ENCODE results near the gene TNPO3.
"Not testable (repeated sequence)": the region's sequence is repeated elsewhere in the genome, so short reads cannot be mapped to it uniquely, and the experiment has no call there.

The TNPO3 gene

DNA sequence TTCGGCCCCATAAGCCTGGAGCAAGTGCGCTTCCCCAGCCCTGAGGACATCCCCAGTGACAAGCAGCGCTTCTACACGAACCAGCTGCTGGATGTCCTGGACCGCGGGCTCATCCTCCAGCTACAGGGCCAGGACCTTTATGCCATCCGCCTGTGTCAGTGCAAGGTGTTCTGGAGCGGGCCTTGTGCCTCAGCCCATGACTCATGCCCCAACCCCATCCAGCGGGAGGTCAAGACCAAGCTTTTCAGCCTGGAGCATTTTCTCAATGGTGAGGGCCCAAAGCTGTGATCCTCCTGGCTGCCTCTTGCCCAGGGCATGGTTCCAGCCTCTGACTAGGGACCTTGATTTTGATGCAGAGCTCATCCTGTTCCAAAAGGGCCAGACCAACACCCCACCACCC is 107.1 kb downstream of the TNPO3 start:
- TF ChIP-seq, protein P1, sequence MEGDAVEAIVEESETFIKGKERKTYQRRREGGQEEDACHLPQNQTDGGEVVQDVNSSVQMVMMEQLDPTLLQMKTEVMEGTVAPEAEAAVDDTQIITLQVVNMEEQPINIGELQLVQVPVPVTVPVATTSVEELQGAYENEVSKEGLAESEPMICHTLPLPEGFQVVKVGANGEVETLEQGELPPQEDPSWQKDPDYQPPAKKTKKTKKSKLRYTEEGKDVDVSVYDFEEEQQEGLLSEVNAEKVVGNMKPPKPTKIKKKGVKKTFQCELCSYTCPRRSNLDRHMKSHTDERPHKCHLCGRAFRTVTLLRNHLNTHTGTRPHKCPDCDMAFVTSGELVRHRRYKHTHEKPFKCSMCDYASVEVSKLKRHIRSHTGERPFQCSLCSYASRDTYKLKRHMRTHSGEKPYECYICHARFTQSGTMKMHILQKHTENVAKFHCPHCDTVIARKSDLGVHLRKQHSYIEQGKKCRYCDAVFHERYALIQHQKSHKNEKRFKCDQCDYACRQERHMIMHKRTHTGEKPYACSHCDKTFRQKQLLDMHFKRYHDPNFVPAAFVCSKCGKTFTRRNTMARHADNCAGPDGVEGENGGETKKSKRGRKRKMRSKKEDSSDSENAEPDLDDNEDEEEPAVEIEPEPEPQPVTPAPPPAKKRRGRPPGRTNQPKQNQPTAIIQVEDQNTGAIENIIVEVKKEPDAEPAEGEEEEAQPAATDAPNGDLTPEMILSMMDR (IDR thresholded peaks at IDR 0.05; ENCODE audit: insufficient read depth, low read length, missing control alignments) = no peak
- H3K4me3 ChIP-seq (ENCODE audit: low read depth, low read length) = no peak overlapping the region
- CTCF ChIA-PET = interaction anchor here (1.0 to 1.9 kb wide), 3 partner anchors 11 to 144 kb away, joined by 3 to 7 read pairs (median 3); no protein-coding TSS in a partner anchor
- POLR2A ChIA-PET = no interaction called here
- DNase-seq (ENCODE audit: low read depth, low spot score) = no peak

DNA sequence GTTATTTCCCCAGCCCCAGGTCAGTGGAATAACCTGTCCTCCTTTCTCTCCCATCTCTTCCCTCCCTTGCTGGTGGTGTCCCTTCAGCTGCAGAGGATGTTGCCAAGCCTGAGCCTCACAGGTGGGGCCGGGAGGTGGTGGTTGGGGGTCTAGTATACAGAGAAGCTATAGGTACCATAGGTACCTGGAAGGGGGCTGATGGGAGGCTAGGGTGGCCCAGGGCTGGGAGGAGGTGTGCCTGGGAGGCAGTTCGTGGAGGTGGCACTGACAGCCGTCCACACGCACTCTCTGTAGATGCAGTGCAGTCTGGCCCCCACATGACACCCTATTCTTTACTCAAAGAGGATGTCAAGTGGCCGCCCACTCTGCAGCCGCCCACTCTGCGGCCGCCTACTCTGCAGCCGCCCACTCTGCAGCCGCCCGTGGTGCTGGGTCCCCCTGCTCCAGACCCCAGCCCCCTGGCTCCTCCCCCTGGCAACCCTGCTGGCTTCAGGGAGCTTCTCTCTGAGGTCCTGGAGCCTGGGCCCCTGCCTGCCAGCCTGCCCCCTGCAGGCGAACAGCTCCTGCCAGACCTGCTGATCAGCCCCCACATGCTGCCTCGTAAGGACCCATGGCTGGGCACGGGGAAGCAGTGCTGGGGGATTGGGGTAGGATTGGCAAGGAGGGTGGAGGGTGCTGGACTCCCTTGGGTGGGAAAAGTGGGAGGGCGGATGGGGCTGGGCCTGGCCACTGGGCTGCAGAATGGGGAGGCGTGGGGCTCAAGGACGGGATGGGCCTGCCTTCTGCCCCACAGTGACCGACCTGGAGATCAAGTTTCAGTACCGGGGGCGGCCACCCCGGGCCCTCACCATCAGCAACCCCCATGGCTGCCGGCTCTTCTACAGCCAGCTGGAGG is 107.7 kb downstream of the TNPO3 start:
- TF ChIP-seq, protein P1 (IDR thresholded peaks at IDR 0.05; ENCODE audit: insufficient read depth, low read length, missing control alignments) = peak; percentile 2
- H3K4me3 ChIP-seq (ENCODE audit: low read depth, low read length) = no peak overlapping the region
- POLR2A ChIA-PET = no interaction called here
- no peak for DNase-seq (ENCODE audit: low read depth, low spot score)
- CTCF ChIA-PET = interaction anchor here (1.0 to 1.9 kb wide), 3 partner anchors 12 to 144 kb away, joined by 3 to 7 read pairs (median 3); no protein-coding TSS in a partner anchor

DNA sequence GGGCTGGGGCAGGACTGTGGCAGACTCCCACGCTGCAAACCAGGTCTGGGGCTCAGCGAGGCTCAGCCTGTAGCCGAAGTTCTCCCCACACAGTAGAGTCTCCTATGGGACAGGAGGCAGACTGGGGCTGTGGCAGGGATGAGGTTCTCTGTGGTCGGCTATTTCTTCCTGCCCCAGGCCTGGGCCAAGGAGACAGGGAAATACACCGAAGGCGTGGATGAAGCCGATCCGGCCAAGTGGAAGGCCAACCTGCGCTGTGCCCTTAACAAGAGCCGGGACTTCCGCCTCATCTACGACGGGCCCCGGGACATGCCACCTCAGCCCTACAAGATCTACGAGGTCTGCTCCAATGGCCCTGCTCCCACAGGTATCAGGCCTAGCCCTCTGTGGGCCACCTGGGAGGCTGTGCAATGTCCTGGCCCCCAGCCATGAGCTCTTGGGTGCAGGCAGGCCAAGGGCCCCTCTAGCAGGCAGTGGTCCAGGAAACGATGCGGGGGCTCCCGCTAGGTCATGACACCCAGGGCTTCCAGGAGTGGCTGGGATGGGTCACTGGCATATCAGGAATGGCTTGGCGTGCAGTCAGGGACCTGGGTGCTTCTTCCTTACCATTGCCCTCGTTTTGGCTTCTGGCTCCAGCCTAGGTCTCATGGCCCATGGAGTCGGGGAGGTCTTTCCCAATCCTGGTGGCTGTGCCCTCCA is 109.1 kb downstream of the TNPO3 start:
- ChIA-PET POLR2A (no interaction called here), CTCF (interaction anchor here (1.0 kb wide), 1 partner anchor 10 kb away, joined by 3 read pairs; no protein-coding TSS in a partner anchor)
- no peak overlapping the region for H3K4me3 ChIP-seq (ENCODE audit: low read depth, low read length)
- TF ChIP-seq, protein P1 (IDR thresholded peaks at IDR 0.05; ENCODE audit: insufficient read depth, low read length, missing control alignments) = no peak
- no peak for DNase-seq (ENCODE audit: low read depth, low spot score)

DNA sequence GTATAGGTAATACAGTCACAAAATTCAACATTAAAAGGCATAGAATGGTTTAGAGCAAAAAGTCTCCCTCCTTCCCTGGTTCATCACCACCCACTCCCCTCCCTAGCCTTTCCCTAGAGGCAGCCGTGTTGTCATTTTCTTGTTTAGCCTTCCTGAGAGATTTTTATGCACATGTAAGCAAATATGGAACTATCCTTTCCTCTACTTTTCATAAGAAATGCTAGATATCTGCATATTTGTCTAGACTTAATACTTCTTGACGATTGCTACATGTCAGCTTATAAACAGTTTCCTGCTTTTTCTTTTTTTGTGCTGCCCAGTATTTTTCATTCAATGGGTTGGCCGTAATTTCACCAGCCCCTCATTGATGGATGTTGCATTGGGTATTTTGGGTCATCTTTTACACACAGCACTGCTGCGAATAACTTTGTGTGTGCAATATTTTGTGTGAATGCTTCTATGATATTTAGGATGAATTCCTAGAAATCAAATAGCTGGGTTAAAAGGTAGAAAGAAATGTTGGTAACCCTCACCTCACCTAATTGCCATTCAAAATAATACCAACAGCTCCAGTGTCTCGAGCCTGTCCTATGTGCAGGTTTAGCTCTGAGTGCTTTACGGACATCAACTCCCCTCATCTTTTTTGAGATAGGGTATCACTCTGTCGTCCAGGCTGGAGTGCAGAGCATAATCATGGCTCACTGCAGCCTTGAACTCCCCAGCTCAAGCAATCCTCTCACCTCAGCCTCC is 110.2 kb downstream of the TNPO3 start:
- no peak for DNase-seq (ENCODE audit: low read depth, low spot score)
- POLR2A ChIA-PET = no interaction called here
- H3K4me3 ChIP-seq (ENCODE audit: low read depth, low read length) = no peak overlapping the region
- TF ChIP-seq, protein P1 (IDR thresholded peaks at IDR 0.05; ENCODE audit: insufficient read depth, low read length, missing control alignments) = no peak
- CTCF ChIA-PET = interaction anchor here (1.0 kb wide), 1 partner anchor 11 kb away, joined by 3 read pairs; no protein-coding TSS in a partner anchor

DNA sequence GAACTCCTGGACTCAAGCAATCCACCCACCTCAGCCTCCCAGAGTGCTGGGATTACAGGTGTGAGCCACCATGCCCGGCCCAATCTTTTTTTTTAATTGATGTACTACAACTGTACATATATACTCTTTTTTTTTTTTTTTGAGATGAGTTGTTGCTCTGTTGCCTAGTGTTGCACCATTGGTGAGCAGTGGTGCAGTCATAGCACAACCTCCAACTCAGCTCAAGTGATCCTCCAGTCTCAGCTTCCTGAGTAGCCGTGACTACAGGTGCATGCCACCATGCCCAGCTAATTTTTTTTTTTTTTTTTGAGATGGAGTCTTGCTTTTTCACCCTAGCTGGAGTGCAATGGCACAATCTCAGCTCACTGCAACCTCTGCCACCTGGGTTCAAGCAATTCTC is 111.7 kb downstream of the TNPO3 start:
- POLR2A ChIA-PET = interaction anchor here (0.6 kb wide), 1 partner anchor 34 kb away, joined by 6 read pairs; no protein-coding TSS in a partner anchor
- DNase-seq (ENCODE audit: low read depth, low spot score); CTCF ChIA-PET: not testable (repeated sequence)

DNA sequence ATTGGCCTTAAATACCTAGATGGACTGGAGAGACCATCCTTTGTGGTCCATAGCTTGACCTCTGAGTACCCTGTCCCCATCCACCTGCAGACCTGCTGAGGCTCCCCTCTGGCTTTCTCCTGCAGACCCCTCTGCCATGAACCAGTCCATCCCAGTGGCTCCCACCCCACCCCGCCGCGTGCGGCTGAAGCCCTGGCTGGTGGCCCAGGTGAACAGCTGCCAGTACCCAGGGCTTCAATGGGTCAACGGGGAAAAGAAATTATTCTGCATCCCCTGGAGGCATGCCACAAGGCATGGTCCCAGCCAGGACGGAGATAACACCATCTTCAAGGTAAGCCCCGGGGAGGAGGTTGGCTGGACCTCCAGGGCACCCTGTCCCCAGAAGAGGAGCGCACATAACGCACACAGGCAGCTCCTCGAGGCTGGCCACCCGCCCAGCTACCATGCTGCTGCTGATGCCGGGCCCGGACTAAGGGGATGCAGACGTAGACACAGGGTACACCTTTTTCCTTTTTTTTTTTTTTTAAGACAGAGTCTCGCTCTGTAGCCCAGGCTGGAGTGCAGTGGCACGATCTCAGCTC is 112.9 kb downstream of the TNPO3 start:
- POLR2A ChIA-PET = no interaction called here

More for the DNA sequence above, 111.7 kb downstream of the TNPO3 start:
- H3K4me3 ChIP-seq (ENCODE audit: low read depth, low read length) = not testable (repeated sequence)

More for the DNA sequence above, 112.9 kb downstream of the TNPO3 start:
- no peak overlapping the region for H3K4me3 ChIP-seq (ENCODE audit: low read depth, low read length)
- CTCF ChIA-PET = interaction anchor here (0.6 kb wide), 1 partner anchor 11 kb away, joined by 3 read pairs; no protein-coding TSS in a partner anchor
- DNase-seq (ENCODE audit: low read depth, low spot score) = no peak
- TF ChIP-seq, protein P1 (IDR thresholded peaks at IDR 0.05; ENCODE audit: insufficient read depth, low read length, missing control alignments) = no peak

All from AG04449 (cell line).